Measurements from ENCODE around the gene TSHR.

Gene TSHR

GRCh38 chr14:81193924-81194633, 238.7 kb downstream of the TSHR start:
- no peak for DNase-seq
